NB4 (cell line): ENCODE measurements around the gene GRHL1.
"Not testable (repeated sequence)": the region's sequence is repeated elsewhere in the genome, so short reads cannot be mapped to it uniquely, and the experiment has no call there.

Experiments used
- DNase-seq: peaks from one replicate; pipeline ENCODE4 v3.0.0; 2010; ENCODE audit warnings: low read depth
- H3K4me3 ChIP-seq: one replicate; pipeline ENCODE4 v1.5.1; 2011; ENCODE audit warnings: mild to moderate bottlenecking, low read depth, low read length, moderate library complexity
- MYC ChIP-seq: IDR thresholded peaks from 2 replicates; pipeline ENCODE4 v1.6.1; 2011; ENCODE audit warnings: low read depth, low read length
- POLR2A ChIP-seq: IDR thresholded peaks from 2 replicates; pipeline ENCODE4 v1.6.1; 2011; ENCODE audit warnings: mild to moderate bottlenecking; ENCODE audit not compliant: insufficient read length; ENCODE audit errors: extremely low read depth
- TF ChIP-seq, protein P1 (sequence below): IDR thresholded peaks from 2 replicates; pipeline ENCODE4 v1.6.1; 2011; ENCODE audit warnings: low read depth, low read length
- TF ChIP-seq, protein P2 (sequence below): IDR thresholded peaks from one replicate; pipeline ENCODE4 v1.5.1; 2012; ENCODE audit warnings: low read depth, low read length

GRHL1 gene

DNA sequence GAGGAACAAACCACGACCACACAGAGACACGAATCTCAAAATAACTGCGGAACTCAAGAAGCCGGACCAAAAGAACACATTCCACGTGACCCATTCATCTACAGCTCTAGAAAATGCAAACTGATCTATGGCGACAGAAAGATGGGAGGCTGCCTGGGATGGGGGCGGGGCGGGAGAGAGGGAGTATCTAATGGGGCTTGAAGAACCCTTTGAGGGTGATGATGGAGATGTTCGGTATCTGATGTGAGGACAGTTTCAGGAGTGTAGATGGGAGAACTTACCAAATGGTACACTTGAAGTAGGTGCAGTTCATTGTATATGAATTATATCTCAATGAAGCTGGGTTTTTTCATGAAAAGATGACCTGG is 57.3 kb downstream of the GRHL1 start:
- no peak for DNase-seq
- H3K4me3 ChIP-seq: no peak overlapping the region
- TF ChIP-seq, protein P1, sequence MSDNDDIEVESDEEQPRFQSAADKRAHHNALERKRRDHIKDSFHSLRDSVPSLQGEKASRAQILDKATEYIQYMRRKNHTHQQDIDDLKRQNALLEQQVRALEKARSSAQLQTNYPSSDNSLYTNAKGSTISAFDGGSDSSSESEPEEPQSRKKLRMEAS: no peak
- TF ChIP-seq MYC: no peak
- TF ChIP-seq, protein P2, sequence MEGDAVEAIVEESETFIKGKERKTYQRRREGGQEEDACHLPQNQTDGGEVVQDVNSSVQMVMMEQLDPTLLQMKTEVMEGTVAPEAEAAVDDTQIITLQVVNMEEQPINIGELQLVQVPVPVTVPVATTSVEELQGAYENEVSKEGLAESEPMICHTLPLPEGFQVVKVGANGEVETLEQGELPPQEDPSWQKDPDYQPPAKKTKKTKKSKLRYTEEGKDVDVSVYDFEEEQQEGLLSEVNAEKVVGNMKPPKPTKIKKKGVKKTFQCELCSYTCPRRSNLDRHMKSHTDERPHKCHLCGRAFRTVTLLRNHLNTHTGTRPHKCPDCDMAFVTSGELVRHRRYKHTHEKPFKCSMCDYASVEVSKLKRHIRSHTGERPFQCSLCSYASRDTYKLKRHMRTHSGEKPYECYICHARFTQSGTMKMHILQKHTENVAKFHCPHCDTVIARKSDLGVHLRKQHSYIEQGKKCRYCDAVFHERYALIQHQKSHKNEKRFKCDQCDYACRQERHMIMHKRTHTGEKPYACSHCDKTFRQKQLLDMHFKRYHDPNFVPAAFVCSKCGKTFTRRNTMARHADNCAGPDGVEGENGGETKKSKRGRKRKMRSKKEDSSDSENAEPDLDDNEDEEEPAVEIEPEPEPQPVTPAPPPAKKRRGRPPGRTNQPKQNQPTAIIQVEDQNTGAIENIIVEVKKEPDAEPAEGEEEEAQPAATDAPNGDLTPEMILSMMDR: no peak
- TF ChIP-seq POLR2A: no peak

DNA sequence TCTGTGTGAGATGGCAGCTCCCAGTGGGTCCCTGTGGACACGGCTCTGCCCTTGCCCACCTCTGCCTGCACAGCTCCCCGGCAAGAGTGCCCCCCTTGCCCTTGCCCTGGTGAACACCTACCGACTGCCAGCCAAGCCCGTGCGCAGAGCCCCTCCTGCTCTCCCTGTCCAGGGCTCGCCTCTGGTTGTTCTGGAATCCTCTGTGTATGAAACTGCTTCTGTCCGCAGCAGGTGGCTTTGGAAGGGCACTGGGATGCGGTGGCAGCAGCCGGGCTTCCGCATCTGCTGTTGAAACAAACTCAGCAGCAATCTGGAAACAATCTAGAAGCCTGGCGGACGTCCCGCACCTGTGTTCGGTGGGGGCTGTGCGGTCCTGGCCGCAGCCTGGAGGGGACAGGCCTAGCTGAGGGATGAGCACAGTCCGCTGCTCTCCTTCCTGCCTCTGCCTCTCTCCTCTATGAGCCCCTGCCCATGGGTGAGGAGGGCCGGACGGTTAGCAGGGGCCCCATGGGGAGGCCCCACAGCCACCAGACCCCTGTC is 57.8 kb downstream of the GRHL1 start:
- no peak overlapping the region for H3K4me3 ChIP-seq
- DNase-seq: no peak
- TF ChIP-seq MYC (no peak), POLR2A (no peak)
- TF ChIP-seq, protein P2: no peak
- TF ChIP-seq, protein P1: no peak

DNA sequence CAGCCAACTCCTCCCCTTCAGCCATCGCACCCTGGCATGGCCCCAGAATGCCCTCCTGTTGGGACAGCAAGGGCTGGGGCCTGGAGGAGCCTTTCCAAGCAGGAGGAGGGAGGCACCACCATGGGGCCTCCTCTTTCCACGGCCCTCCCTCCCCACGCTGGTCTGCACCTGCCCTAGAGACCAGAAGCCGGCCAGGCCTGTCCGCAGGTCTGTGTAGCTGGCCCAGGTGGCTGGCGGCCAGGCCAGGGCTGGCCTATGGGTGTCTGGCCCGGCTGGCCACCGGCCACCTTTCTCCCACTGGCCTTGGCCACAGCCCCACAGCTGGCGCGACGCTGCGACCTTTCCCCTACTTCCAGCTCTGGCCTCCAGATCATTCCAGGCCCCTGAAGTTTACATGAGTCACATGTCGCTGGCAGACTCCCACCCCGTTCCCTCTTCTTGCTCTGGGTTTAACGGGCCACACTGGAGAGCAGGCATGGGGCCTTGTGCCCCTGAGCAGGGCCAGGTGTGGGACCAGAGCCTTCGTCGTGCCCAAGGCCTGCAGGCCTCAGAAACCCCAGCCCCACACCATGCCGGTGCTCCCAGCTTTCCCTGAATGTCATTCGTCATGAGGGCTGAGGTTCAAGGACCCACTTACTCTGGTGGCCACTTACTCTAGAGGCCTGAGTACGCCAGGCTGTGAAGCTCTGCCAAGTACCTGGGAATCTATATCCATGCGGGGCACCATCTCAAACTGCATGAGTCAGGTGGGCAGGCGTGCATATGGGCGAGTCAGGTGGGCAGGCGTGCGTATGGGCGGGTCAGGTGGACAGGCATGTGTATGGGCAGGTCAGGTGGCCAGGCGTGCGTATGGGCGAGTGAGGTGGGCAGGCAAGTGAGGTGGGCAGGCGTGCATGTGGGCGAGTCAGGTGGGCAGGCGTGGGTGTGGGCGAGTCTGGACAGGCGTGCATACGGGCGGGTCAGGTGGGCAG is 58.6 kb downstream of the GRHL1 start:
- TF ChIP-seq, protein P1: no peak
- no peak for TF ChIP-seq POLR2A
- TF ChIP-seq MYC: no peak
- TF ChIP-seq, protein P2: no peak
- no peak overlapping the region for H3K4me3 ChIP-seq
- DNase-seq: no peak

DNA sequence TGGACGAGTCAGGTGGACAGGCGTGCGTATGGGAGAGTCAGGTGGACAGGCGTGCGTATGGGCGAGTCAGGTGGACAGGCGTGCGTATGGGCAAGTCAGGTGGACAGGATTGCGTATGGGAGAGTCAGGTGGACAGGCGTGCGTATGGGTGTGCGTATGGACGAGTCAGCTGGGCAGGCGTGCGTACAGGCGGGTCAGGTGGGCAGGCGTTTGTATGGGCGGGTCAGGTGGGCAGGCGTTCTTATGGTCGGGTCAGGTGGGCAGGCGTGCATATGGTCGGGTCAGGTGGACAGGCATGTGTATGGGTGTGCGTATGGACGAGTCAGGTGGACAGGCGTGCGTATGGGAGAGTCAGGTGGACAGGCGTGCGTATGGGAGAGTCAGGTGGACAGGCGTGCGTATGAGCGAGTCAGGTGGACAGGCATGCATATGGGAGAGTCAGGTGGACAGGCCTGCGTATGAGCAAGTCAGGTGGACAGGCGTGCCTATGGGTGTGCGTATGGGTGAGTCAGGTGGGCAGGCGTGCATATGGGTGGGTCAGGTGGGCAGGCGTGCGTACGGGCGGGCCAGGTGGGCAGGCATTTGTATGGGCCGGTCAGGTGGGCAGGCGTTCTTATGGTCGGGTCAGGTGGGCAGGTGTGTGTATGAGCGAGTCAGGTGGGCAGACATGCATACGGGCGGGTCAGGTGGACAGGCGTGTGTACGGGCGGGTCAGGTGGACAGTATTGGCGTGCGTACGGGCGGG is 59.5 kb downstream of the GRHL1 start:
- not testable (repeated sequence) for DNase-seq, H3K4me3 ChIP-seq

DNA sequence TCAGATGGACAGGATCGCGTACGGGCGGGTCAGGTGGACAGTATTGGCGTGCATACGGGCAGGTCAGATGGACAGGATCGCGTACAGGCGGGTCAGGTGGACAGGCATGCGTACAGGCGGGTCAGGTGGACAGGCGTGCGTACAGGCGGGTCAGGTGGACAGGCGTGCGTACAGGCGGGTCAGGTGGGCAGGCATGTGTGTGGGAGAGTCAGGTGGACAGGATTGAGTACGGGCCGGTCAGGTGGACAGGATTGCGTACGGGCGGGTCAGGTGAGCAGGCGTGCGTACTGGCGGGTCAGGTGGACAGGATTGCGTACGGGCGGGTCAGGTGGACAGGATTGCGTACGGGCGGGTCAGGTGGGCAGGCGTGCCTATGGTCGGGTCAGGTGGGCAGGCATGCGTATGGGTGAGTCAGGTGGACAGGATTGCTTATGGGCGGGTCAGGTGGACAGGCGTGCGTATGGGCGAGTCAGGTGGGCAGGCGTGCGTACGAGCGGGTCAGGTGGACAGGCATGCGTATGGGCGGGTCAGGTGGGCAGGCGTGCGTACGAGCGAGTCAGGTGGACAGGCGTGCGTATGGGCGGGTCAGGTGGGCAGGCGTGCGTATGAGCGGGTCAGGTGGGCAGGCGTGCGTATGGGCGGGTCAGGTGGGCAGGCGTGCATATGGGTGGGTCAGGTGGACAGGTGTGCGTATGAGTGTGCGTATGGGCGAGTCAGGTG is 60.3 kb downstream of the GRHL1 start:
- DNase-seq, H3K4me3 ChIP-seq: not testable (repeated sequence)

DNA sequence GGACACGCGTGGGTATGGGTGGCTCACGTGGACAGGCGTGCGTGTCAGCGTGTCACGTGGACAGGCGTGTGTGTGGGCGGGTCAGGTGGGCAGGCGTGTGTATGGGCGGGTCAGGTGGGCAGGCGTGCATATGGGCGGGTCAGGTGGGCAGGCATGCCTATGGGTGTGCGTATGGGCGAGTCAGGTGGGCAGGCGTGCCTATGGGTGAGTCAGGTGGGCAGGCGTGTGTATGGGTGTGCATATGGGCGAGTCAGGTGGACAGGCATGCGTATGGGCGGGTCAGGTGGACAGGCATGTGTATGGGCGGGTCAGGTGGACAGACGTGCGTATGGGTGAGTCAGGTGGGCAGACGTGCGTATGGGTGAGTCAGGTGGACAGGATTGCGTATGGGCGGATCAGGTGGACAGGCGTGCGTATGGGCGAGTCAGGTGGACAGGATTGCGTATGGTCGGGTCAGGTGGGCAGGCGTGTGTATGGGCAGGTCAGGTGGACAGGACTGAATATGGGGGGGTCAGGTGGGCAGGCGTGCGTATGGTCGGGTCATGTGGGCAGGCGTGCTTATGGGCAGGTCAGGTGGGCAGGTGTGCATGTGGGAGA is 61.0 kb downstream of the GRHL1 start:
- DNase-seq, H3K4me3 ChIP-seq: not testable (repeated sequence)

DNA sequence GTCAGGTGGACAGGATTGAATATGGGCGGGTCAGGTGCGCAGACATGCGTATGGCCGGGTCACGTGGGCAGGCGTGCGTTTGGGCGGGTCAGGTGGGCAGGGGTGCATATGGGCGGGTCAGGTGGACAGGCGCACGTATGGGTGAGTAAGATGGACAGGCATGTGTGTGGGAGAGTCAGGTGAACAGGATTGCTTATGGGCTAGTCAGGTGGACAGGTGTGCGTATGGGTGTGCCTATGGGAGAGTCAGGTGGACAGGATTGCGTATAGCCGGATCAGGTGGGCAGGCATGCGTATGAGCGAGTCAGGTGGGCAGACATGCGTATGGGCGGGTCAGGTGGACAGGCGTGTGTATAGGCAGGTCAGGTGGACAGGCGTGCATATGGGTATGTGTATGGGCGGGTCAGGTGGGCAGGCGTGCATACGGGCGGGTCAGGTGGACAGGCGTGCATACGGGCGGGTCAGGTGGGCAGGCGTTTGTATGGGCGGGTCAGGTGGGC is 61.5 kb downstream of the GRHL1 start:
- H3K4me3 ChIP-seq: no peak overlapping the region
- DNase-seq: no peak
- TF ChIP-seq, protein P1: no peak
- TF ChIP-seq, protein P2: no peak
- TF ChIP-seq POLR2A: no peak
- TF ChIP-seq MYC: no peak

DNA sequence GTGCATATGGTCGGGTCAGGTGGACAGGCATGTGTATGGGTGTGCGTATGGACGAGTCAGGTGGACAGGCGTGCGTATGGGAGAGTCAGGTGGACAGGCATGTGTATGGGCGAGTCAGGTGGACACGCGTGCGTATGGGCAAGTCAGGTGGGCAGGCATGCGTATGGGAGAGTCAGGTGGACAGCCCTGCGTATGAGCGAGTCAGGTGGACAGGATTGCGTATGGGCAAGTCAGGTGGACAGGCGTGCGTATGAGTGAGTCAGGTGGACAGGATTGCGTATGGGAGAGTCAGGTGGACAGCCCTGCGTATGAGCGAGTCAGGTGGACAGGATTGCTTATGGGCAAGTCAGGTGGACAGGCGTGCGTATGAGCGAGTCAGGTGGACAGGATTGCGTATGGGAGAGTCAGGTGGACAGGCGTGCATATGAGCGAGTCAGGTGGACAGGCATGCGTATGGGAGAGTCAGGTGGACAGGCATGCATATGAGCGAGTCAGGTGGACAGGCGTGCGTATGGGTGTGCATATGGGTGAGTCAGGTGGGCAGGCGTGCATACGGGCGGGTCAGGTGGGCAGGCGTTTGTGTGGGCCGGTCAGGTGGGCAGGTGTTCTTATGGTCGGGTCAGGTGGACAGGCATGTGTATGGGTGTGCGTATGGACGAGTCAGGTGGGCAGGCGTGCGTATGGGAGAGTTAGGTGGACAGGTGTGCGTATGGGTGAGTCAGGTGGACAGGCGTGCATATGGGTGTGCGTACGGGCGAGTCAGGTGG is 62.3 kb downstream of the GRHL1 start:
- DNase-seq, H3K4me3 ChIP-seq: not testable (repeated sequence)
